ENCODE data around the gene CACNB4. TPM values are rescaled to one million over a fixed set of nuclear protein-coding genes. Genes with fewer than 3 reads are reported as not detected.

CACNB4 gene
- total RNA-seq, 2 experiments from 2014 or later: 0.14 to 0.20 TPM

DNA sequence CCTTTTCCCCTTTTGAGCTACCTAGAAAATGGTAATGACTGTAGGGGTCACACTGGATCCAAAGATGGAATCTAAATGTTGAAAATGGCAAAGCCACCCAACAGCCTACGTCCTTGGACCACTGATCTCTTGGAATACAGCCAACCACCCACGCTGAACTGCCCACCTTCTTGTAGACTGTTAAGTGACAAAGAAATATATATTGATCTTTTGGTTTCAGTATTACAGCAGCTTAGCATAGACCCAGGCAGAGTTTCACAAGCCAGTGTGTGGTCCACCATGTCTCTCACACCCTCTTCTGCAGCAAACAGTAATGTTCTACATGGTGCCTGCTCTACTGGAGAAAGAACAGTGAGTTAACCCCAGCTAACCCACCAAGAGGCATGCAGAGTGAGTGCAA lies 20.2 kb downstream of the CACNB4 start:
- Mint-ChIP-seq H3K4me1 (ENCODE audit: low read depth) (no peaks in the 10 kb centered on the region), H3K27me3 (no peaks in the 10 kb centered on the region), H3K27ac (no peak overlapping the region), H3K36me3 (ENCODE audit: low read depth) (no peaks in the 10 kb centered on the region), H3K9me3 (no peaks in the 10 kb centered on the region), H3K4me3 (no peak overlapping the region)
- ATAC-seq (ENCODE audit: poor library complexity) (no peak), DNase-seq (no peak)
- no peak overlapping the region for H3K27ac ChIP-seq (ENCODE audit: low read depth in 1 of 2, low read length in 2 of 2)
- ChIA-PET POLR2A (no interaction called here), CTCF (no interaction called here)
- H3K9me3 ChIP-seq (ENCODE audit: control insufficient read depth in 1 of 2, insufficient read depth in 1 of 2, low read length in 2 of 2): peaks cover 0 to 4% of the 10 kb centered on the region in 2 experiments
- no peaks in the 10 kb centered on the region for H3K36me3 ChIP-seq (ENCODE audit: insufficient read depth, low read length)
- H3K27me3 ChIP-seq (ENCODE audit: control insufficient read depth in 1 of 2, insufficient read depth in 2 of 2, low read length in 2 of 2): no peaks in the 10 kb centered on the region
- TF ChIP-seq, protein P1, sequence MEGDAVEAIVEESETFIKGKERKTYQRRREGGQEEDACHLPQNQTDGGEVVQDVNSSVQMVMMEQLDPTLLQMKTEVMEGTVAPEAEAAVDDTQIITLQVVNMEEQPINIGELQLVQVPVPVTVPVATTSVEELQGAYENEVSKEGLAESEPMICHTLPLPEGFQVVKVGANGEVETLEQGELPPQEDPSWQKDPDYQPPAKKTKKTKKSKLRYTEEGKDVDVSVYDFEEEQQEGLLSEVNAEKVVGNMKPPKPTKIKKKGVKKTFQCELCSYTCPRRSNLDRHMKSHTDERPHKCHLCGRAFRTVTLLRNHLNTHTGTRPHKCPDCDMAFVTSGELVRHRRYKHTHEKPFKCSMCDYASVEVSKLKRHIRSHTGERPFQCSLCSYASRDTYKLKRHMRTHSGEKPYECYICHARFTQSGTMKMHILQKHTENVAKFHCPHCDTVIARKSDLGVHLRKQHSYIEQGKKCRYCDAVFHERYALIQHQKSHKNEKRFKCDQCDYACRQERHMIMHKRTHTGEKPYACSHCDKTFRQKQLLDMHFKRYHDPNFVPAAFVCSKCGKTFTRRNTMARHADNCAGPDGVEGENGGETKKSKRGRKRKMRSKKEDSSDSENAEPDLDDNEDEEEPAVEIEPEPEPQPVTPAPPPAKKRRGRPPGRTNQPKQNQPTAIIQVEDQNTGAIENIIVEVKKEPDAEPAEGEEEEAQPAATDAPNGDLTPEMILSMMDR (IDR thresholded peaks at IDR 0.05): no peak
- H3K4me3 ChIP-seq (ENCODE audit: low read length): no peak overlapping the region
- intact Hi-C loops (cut with DNase I, micrococcal nuclease): no loop called here
- no peaks in the 10 kb centered on the region for H3K4me1 ChIP-seq (ENCODE audit: insufficient read depth, low read length)

DNA sequence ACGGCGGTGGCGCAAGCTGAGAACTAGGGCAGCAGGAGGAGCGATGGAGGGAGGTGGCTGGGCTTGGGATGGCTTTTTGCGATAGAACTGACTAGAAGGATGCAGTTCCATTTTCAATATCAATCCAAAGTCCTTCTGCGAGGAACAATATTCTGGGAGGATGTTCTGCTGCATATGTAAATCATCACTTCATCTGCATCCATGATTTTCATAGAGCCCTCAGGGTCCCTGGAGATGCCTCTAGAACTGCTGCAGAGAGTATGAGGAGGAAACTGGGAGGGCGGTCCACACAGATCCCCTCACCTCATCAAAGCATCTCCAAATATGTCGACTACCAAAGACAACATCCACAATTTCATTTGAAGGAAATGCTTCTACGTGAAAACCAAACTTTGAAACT lies 20.8 kb downstream of the CACNB4 start:
- ATAC-seq (ENCODE audit: poor library complexity): no peak
- DNase-seq: no peak
- peaks cover 0 to 4% of the 10 kb centered on the region in 2 experiments for H3K9me3 ChIP-seq (ENCODE audit: control insufficient read depth in 1 of 2, insufficient read depth in 1 of 2, low read length in 2 of 2)
- POLR2A ChIA-PET: no interaction called here
- TF ChIP-seq, protein P1 (IDR thresholded peaks at IDR 0.05): no peak
- no peak overlapping the region for H3K27ac ChIP-seq (ENCODE audit: low read depth in 1 of 2, low read length in 2 of 2)
- H3K27me3 Mint-ChIP-seq: no peaks in the 10 kb centered on the region
- no peaks in the 10 kb centered on the region for H3K36me3 Mint-ChIP-seq (ENCODE audit: low read depth)
- no peaks in the 10 kb centered on the region for H3K4me1 Mint-ChIP-seq (ENCODE audit: low read depth)
- no peaks in the 10 kb centered on the region for H3K27me3 ChIP-seq (ENCODE audit: control insufficient read depth in 1 of 2, insufficient read depth in 2 of 2, low read length in 2 of 2)
- H3K36me3 ChIP-seq (ENCODE audit: insufficient read depth, low read length): no peaks in the 10 kb centered on the region
- intact Hi-C loops (cut with DNase I, micrococcal nuclease): no loop called here
- H3K9me3 Mint-ChIP-seq: no peaks in the 10 kb centered on the region
- H3K4me3 ChIP-seq (ENCODE audit: low read length): no peak overlapping the region
- H3K27ac Mint-ChIP-seq: no peak overlapping the region
- H3K4me3 Mint-ChIP-seq: no peak overlapping the region
- CTCF ChIA-PET: no interaction called here
- no peaks in the 10 kb centered on the region for H3K4me1 ChIP-seq (ENCODE audit: insufficient read depth, low read length)

DNA sequence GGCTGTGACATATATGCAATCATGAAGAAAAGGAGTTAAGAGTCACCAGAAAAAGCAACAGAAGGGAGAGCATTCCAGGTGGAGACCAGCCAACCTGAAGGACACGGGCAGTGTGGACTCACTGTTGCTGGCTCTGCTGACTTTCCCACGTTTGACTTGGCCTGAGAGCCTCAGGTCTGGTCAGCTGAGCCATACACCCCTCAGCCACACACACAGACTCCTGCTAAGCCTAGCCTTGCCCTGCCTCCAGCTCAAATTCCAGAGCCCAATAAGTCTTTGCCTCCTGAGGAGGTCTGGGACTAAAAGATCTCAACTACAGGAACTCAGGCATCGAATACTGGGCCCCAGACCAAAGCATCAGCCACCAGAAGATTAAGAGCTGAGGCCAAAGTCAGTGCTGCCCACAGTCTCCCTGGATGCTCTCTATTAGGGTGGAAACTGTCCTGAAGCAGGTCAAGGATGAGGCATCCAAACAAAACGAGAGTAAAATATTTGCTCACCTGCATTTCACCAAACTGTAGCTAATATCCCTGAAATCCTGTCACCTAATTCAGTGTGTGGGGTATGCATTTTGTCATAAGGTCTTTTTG lies 23.3 kb downstream of the CACNB4 start:
- no peaks in the 10 kb centered on the region for H3K36me3 Mint-ChIP-seq (ENCODE audit: low read depth)
- H3K4me1 Mint-ChIP-seq (ENCODE audit: low read depth): no peaks in the 10 kb centered on the region
- Histone ChIP-seq H3K27ac (ENCODE audit: low read depth in 1 of 2, low read length in 2 of 2) (no peak overlapping the region), H3K4me3 (ENCODE audit: low read length) (no peak overlapping the region), H3K36me3 (ENCODE audit: insufficient read depth, low read length) (no peaks in the 10 kb centered on the region), H3K9me3 (ENCODE audit: control insufficient read depth in 1 of 2, insufficient read depth in 1 of 2, low read length in 2 of 2) (peaks cover 0 to 4% of the 10 kb centered on the region in 2 experiments), H3K4me1 (ENCODE audit: insufficient read depth, low read length) (no peaks in the 10 kb centered on the region), H3K27me3 (ENCODE audit: control insufficient read depth in 1 of 2, insufficient read depth in 2 of 2, low read length in 2 of 2) (no peaks in the 10 kb centered on the region)
- H3K27me3 Mint-ChIP-seq: no peaks in the 10 kb centered on the region
- H3K9me3 Mint-ChIP-seq: no peaks in the 10 kb centered on the region
- ATAC-seq (ENCODE audit: poor library complexity) (no peak), DNase-seq (no peak)
- intact Hi-C loops (cut with DNase I, micrococcal nuclease): no loop called here
- ChIA-PET POLR2A (no interaction called here), CTCF (interaction anchor here (1.1 kb wide), 1 partner anchor 12 kb away, joined by 3 read pairs; no protein-coding TSS in a partner anchor)
- TF ChIP-seq, protein P1 (IDR thresholded peaks at IDR 0.05): no peak
- no peak overlapping the region for H3K4me3 Mint-ChIP-seq
- H3K27ac Mint-ChIP-seq: no peak overlapping the region

Data from CD4-positive, alpha-beta T cell (primary cell).